ENCODE data around the gene PFKFB2. TPM values are rescaled to one million over a fixed set of nuclear protein-coding genes. Genes with fewer than 3 reads are reported as not detected.

PFKFB2 gene
- polyA plus RNA-seq, 3 donors = 2.1 to 6.9 (median 2.3) TPM

DNA sequence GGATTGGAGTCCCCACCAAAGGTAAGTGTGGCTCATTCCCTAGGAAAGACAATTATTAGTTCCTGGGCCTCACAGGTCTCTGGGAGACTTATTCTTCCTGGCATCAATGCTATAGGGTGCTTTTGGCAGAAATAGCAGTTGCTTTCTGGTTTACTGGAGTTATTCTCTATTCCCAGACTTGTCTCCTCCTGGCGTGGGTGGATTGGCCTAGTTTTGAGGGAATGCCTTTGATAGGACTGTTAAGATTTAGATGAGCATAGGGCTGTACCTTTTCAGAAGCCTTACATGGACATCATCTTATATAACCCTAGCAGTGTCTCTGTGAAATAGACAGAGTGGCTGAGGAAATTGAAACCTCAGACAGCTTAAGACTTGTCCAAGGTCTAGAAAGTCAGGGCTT, 9.0 kb downstream of the PFKFB2 start:
- no CpG with 5 or more reads among the region's 1 CpG for WGBS (ENCODE audit: insufficient coverage)
- no peaks in the 10 kb centered on the region for H4K20me1 ChIP-seq (ENCODE audit: insufficient read depth, low read length)
- Mint-ChIP-seq H3K4me1 (peaks cover 9% of the 10 kb centered on the region), H3K36me3 (peaks cover 52 to 62% of the 10 kb centered on the region in 2 donors), H3K27me3 (ENCODE audit: low read depth in 3 of 3) (no peaks in the 10 kb centered on the region), H3K9me3 (no peaks in the 10 kb centered on the region), H3K4me3 (no peak overlapping the region), H3K27ac (no peak overlapping the region)
- no peak overlapping the region for H3K9ac ChIP-seq (ENCODE audit: insufficient read depth, low read length, poor library complexity, severe bottlenecking)
- H3K4me3 ChIP-seq (replicated peaks in 1 of 3; ENCODE audit: low read depth in 2 of 3, low read length in 3 of 3) = no peak overlapping the region
- H3K4me1 ChIP-seq (ENCODE audit: control insufficient read depth in 1 of 2, insufficient read depth in 2 of 2, low read length in 2 of 2) = peaks cover 0 to 5% of the 10 kb centered on the region in 2 donors
- DNase-seq = no peak
- no peaks in the 10 kb centered on the region for H3K79me2 ChIP-seq (ENCODE audit: insufficient read depth, low read length)
- no peaks in the 10 kb centered on the region for H3K9me3 ChIP-seq (replicated peaks in 1 of 2; ENCODE audit: control insufficient read depth in 1 of 2, insufficient read depth in 1 of 2, low read length in 2 of 2)
- H3K36me3 ChIP-seq (replicated peaks in 1 of 2; ENCODE audit: control insufficient read depth in 1 of 2, insufficient read depth in 2 of 2, low read length in 2 of 2) = peaks cover 36 to 59% of the 10 kb centered on the region in 2 donors
- no peak overlapping the region for H3K27ac ChIP-seq (ENCODE audit: low read depth in 1 of 2, low read length in 2 of 2)
- TF ChIP-seq, protein P1, sequence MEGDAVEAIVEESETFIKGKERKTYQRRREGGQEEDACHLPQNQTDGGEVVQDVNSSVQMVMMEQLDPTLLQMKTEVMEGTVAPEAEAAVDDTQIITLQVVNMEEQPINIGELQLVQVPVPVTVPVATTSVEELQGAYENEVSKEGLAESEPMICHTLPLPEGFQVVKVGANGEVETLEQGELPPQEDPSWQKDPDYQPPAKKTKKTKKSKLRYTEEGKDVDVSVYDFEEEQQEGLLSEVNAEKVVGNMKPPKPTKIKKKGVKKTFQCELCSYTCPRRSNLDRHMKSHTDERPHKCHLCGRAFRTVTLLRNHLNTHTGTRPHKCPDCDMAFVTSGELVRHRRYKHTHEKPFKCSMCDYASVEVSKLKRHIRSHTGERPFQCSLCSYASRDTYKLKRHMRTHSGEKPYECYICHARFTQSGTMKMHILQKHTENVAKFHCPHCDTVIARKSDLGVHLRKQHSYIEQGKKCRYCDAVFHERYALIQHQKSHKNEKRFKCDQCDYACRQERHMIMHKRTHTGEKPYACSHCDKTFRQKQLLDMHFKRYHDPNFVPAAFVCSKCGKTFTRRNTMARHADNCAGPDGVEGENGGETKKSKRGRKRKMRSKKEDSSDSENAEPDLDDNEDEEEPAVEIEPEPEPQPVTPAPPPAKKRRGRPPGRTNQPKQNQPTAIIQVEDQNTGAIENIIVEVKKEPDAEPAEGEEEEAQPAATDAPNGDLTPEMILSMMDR (IDR thresholded peaks at IDR 0.05) = no peak
- intact Hi-C loops (cut with micrococcal nuclease) = no loop called here
- no peak overlapping the region for H3K4me2 ChIP-seq (replicated peaks; ENCODE audit: extremely low read depth, low read length, poor library complexity, severe bottlenecking)
- no peak overlapping the region for H2AFZ ChIP-seq (ENCODE audit: insufficient read depth, low read depth, low read length, poor library complexity, severe bottlenecking)
- H3K27me3 ChIP-seq (ENCODE audit: control insufficient read depth in 2 of 2, insufficient read depth in 2 of 2, low read length in 2 of 2) = no peaks in the 10 kb centered on the region

DNA sequence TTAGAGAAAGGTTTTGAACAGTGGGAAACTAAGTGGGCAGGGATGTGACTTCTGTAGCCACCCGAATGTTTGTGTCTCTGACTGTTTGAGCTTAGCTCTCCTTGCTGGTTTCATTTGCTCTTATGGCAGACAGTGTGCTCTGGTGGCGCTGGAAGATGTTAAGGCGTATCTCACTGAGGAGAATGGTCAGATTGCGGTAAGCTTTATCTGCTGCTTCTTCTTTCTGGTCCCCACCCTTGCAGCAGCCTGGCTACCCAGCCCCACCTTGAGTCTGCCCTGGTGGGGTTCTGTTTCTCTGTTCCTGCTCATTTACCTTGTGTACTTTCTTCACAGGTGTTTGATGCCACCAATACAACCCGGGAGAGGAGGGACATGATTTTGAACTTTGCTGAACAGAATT, 9.9 kb downstream of the PFKFB2 start:
- H3K4me3 Mint-ChIP-seq = no peak overlapping the region
- H3K4me1 ChIP-seq (ENCODE audit: control insufficient read depth in 1 of 2, insufficient read depth in 2 of 2, low read length in 2 of 2) = peaks cover 0 to 5% of the 10 kb centered on the region in 2 donors
- H3K4me1 Mint-ChIP-seq = peaks cover 9% of the 10 kb centered on the region
- H3K36me3 ChIP-seq (replicated peaks in 1 of 2; ENCODE audit: control insufficient read depth in 1 of 2, insufficient read depth in 2 of 2, low read length in 2 of 2) = peaks cover 44 to 68% of the 10 kb centered on the region in 2 donors
- H3K27me3 ChIP-seq (ENCODE audit: control insufficient read depth in 2 of 2, insufficient read depth in 2 of 2, low read length in 2 of 2) = no peaks in the 10 kb centered on the region
- no peaks in the 10 kb centered on the region for H3K9me3 ChIP-seq (replicated peaks in 1 of 2; ENCODE audit: control insufficient read depth in 1 of 2, insufficient read depth in 1 of 2, low read length in 2 of 2)
- H3K9ac ChIP-seq (ENCODE audit: insufficient read depth, low read length, poor library complexity, severe bottlenecking) = no peak overlapping the region
- H3K27ac ChIP-seq (ENCODE audit: low read depth in 1 of 2, low read length in 2 of 2) = no peak overlapping the region
- intact Hi-C loops (cut with micrococcal nuclease) = no loop called here
- H3K79me2 ChIP-seq (ENCODE audit: insufficient read depth, low read length) = no peaks in the 10 kb centered on the region
- TF ChIP-seq, protein P1 (IDR thresholded peaks at IDR 0.05) = no peak
- no peak overlapping the region for H2AFZ ChIP-seq (ENCODE audit: insufficient read depth, low read depth, low read length, poor library complexity, severe bottlenecking)
- 93% methylated on average over 4 of the region's 5 CpGs for WGBS (ENCODE audit: insufficient coverage)
- H3K27ac Mint-ChIP-seq = peak overlapping the region in 1 of 7 donors; percentile 12
- H3K36me3 Mint-ChIP-seq = peaks cover 60 to 71% of the 10 kb centered on the region in 2 donors
- H4K20me1 ChIP-seq (ENCODE audit: insufficient read depth, low read length) = no peaks in the 10 kb centered on the region
- H3K4me2 ChIP-seq (replicated peaks; ENCODE audit: extremely low read depth, low read length, poor library complexity, severe bottlenecking) = no peak overlapping the region
- H3K4me3 ChIP-seq (replicated peaks in 1 of 3; ENCODE audit: low read depth in 2 of 3, low read length in 3 of 3) = no peak overlapping the region
- peaks cover 0 to under 1% (median 0%) of the 10 kb centered on the region in 3 donors for H3K27me3 Mint-ChIP-seq (ENCODE audit: low read depth in 3 of 3)
- no peak for DNase-seq
- no peaks in the 10 kb centered on the region for H3K9me3 Mint-ChIP-seq
